Measurements from ENCODE around the gene ABLIM3. TPM values are rescaled to one million over a fixed set of nuclear protein-coding genes. Genes with fewer than 3 reads are reported as not detected.

ABLIM3 gene
- total and polyA plus RNA-seq, 2 of the 8 experiments (the other 6 are each of a cell fraction or from before 2014, with no cell fraction given): 0.36 to 0.56 TPM

DNA sequence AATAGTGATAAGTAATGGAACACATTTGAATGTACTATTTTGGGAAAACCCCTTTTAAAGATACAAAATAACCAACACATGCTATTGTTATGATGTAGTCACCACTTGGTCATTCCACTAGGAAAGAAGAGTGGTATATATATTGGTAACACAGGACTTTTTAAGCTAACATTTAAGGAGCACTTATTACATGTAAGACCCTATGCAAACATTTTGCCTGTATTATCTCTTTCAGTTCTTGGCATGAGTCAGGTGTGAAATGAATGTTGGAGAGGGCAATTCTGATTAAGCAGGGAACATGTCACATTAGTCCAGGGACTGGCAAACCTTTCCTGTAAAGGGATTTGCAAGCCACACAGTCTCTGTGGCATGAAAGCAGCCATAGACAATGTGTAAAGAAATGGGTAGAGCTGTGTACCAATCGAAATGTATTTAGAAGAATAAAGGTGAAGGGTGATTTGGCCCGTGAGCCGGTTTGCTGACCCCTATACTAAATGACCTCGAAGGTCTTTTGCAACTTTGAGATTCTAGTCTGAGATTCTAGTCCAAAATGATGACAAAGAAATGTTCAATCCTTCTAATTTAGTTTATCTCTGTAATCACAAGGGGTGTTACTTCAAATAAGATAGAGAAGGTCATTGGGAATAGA lies 15.3 kb downstream of the ABLIM3 start (continued):
- TF ChIP-seq RAD21 (IDR thresholded peaks at IDR 0.05 in 1 of 2, conservative IDR thresholded peaks at IDR 0.05 in 1 of 2; ENCODE audit: low read depth in 2 of 2, low read length in 2 of 2) (no peak), EP300 (IDR thresholded peaks at IDR 0.05; ENCODE audit: borderline replicate concordance in 1 of 2, low read depth in 2 of 2, low read length in 2 of 2) (no peak)
